Iris pigment epithelial cell (primary cell): ENCODE results near the gene IL1RAP.
"Not testable (repeated sequence)": the region's sequence is repeated elsewhere in the genome, so short reads cannot be mapped to it uniquely, and the experiment has no call there.

Experiments used
- DNase-seq: peaks from one replicate; pipeline ENCODE4 v3.0.0-alpha.2; 2011; ENCODE audit warnings: low read depth

Gene IL1RAP, protein sequence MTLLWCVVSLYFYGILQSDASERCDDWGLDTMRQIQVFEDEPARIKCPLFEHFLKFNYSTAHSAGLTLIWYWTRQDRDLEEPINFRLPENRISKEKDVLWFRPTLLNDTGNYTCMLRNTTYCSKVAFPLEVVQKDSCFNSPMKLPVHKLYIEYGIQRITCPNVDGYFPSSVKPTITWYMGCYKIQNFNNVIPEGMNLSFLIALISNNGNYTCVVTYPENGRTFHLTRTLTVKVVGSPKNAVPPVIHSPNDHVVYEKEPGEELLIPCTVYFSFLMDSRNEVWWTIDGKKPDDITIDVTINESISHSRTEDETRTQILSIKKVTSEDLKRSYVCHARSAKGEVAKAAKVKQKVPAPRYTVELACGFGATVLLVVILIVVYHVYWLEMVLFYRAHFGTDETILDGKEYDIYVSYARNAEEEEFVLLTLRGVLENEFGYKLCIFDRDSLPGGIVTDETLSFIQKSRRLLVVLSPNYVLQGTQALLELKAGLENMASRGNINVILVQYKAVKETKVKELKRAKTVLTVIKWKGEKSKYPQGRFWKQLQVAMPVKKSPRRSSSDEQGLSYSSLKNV

DNA sequence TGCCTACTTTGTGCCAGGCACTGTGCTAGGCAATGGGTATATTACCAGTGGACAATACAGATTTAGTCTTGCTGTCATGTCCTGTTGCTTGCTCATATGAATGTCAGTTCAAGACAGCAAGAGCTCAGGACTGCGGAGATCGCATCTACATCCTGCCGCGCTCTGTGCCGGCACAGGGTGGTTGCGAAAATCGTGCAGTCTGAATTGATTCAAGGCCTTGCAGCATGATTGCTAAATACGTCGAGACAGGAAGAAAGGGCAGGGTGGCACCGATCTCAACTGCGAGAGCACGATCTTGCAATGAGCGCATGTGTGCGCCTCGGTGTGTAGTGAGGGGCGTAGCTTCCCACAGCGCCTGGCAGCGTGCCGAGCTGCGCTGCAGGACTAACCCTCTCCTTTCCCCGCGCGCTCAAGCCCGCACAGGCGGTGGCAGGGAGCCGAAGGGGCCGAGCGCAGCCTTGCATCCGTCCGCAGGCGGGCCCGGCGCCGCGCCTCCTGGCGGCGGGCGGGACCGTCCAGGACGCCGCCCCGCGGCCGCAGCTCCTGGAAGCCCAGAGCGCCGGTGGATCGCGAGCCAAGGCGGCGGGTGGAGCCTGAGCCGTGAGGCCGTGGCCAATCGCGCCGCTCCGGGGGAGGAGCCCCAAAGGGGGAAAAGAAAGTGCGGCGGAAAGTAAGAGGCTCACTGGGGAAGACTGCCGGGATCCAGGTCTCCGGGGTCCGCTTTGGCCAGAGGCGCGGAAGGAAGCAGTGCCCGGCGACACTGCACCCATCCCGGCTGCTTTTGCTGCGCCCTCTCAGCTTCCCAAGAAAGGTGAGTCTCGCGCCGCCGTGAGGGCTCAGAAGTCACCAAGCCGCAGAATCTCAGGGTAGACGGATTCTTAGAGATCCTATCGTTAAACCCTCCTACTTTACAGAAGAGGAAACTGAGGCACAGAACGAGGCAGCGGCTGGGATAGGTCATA is at the start of gene IL1RAP:
Gene IL1RAP, plus strand, starts transcription at position 677 of the 962 bp plus-strand sequence. CDS start 50,205 bp downstream, outside the sequence.
- DNase-seq, result peak; percentile 92

DNA sequence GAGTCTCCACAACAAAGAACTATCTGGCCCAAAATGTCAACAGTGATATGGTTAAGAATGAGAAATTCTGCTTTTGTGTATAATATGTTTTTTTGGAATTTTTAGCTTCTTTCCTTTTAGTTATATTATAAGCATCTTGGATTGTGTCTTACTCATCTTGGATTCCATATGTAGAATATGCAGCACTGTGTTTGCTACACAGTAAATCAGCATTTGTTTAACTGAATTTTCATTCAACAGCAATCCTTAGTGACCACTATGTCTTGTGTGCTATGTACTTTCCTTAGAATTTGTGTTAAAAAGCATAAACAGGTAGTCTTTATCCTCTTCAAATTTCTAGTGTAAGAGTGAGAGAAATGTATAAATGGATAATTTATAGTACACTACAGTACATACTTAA is 46.0 kb upstream of the IL1RAP start:
- no peak for DNase-seq

DNA sequence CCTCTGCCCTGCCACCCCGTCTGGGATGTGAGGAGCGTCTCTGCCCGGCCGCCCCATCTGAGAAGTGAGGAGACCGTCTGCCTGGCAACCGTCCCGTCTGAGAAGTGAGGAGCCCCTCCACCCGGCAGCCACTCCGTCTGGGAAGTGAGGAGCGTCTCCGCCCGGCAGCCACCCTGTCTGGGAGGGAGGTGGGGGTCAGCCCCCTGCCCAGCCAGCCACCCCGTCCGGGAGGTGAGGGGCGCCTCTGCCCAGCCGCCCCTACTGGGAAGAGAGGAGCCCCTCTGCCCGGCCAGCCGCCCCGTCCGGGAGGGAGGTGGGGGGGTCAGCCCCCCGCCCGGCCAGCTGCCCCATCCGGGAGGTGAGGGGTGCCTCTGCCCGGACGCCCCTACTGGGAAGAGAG is 40.6 kb upstream of the IL1RAP start:
- DNase-seq, result not testable (repeated sequence)

DNA sequence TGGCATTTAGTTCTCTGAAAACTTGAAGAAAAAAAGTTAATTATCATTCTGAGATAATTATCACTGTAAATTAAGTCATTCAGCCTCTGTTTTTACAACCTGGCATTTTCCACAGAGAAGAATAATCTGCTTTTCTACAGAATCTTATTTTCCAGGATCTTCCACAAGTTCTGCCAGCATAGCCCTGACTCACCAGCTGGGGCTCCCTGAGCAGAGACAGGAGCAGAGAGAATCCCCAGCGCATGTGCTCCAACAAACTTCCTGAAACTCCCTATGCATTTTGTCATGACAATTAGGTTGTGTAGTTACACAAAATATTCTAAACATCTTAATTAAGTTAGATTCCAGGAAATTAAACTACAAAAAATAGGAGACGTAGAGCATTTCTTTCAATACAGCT is 32.1 kb upstream of the IL1RAP start:
- DNase-seq, result no peak

DNA sequence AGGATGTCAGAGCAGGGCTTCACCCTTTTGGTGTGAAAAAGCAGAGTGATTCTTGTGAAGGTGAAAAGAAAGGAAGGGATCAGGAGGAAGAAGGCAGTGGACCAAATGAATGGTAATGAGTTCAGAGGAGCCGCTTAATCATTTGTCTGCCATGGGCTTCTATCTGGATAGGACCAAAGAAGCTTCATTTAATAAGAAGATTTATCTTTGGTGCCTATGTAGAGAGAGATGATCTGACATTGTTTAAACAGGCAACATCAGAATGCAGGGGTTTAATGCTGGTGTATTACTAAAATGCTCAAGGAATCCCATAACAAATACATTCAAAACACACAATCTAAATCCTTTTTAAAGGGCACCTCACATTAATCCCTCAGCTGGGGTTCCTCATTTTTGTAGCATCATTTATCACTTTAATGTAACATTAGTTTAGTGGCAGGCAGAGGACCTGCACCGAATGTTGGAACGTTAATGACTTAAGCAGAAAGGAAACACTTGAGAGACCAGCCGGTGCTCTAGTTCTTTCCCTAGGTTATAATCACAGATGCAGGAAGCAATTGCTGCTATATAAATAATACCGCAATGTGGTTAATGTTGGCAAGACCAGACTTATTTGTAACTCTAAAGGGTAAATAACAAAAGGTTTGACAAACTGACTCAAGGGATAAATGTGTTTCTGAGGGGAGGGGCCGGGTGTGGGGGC is 27.9 kb upstream of the IL1RAP start:
- DNase-seq, result peak; percentile 13

DNA sequence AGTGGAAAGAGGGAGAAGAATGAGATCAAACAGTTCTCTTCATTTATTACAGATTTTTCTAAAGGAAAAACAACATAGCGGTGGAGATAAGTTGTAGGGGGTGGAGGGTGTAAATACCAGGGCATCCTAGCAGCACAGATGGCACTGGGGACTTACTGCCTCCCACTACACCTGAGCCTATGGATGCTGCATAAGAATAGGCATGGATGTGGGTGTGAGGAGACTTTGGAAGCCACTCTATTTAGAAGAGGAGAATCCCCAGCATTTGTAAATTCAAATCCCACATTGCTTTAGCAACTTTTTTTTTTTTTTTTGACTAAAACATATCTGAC is 27.4 kb upstream of the IL1RAP start:
- DNase-seq, result no peak

DNA sequence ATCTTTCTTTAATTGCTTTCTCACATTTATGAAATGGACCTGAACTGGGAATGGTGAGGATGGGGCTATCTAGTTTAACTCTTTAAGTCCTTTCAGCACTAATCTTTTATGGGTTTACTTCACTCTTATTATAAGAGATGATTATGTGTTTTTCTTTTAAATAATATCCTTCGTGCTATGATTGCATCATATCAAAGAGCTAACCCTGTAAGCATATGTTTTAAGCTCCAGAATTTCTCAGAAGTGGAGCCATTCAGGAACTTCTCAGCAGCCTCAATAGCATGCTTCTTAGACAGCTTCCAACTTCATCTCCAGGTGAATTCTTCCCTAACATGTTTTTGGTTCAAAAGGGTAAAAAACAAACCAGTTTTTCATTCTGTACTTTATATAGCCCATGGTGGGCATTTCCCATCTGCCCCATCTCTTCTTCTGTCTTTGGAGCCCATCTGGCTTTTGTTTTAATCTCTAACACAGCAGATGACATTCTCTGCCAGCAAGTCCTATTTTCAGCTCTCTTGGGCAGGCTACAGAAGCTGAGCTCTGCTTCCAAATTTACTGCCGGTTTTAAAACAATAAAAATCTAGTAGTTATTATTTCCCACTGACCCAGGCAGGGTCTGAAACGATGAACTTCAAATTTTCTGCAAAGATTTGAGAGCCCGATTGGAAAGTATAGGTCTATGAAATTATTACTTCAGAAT is 26.8 kb upstream of the IL1RAP start:
- DNase-seq, result no peak

DNA sequence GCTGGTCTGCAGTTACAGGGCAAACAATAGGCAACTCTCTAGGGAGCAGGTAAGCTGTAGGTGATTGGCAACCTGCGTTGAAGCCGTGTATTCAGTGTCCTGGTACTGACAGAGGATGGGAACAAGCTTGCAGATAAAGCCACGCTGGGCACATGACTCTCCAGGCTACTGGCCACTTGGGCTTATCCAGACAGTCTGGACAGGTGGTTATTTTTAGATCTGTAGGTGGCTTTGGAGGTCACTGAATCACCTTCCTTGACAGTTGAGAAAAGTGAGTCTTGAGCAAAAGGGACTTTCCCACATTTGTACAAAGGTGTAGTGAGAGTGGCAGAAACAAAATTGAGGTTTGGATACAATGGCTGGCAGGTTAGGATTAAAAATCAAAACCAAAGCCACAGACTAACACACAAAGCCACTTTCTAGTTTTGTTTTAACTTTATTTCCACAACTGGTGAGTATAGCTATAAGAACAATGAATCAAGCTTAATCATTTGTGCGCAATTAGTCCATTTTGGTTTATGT is 22.3 kb upstream of the IL1RAP start:
- DNase-seq, result no peak

DNA sequence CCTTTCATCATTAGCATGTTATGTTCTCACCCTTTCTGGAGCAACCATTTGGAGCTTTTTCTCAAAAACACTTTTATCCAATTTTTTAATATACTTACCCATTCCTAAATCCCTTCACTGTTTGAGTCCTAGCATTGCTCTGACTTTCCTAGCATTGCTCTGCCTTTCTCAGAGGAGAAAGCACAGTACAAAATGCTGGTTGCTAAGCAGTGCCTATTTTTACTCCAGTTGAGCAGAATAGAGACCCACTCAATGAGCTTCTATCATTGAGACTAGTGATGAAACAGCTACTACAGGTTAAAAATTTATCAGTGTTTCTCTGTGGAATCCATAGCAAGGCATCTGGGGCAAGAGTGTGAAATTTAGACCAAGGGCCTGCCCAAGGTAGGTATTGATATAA is 21.8 kb upstream of the IL1RAP start:
- DNase-seq, result no peak

DNA sequence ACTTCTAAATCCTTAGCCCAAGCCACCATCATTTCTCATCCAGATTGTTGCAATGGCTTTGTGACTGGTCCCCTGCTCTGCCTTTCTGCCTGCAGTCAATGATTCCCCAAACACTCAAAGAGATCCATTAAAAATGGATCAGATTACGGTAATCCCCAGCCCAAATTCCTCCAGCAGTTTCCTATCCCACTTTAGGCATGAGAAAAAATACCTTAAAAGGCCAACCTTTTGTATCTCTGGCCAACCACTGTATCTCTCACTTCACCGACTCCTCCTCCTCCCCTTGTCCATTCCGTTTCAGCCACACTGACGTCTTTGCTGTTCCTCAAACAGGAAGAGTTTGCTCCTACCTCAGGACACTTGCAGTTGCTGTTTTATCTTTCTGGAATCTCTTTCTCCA is 20.9 kb upstream of the IL1RAP start:
- DNase-seq, result no peak

DNA sequence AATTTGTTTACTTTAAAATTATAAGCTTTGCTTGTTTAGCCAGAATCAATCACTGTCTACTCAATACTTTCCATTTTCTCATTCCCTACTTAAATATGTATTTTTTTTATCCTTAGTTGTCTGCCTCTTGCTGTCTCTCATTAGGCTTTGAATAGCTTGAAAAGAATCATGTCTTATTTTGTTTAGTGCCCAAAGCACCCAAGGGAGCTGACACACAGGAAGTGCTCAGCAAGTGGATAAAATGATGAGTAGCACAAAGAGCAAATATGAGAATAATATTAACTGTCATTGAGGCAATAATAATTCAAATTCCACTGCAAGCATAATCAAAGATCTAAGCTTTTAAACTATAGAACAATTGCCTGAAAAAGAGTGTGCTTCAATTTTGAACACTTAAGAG is 19.0 kb upstream of the IL1RAP start:
- DNase-seq, result no peak

DNA sequence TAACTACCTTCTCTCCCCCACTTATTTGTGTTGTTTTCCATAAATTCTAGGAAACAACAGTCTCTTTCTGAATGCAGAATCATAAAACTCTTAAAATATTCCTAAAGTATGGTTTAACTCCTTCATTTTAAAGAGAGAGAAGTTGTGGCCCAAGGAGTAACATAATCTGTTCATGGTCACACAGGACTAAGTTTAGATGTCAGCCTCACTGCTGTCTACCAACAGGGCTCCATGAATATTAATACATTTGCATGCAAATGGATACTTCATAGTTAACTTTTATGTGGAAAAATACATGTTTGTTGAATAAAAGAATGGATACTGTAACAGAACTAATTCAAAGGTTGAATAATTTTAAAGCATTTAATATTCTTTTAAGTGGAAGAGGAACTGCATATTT is 18.5 kb upstream of the IL1RAP start:
- no peak for DNase-seq

DNA sequence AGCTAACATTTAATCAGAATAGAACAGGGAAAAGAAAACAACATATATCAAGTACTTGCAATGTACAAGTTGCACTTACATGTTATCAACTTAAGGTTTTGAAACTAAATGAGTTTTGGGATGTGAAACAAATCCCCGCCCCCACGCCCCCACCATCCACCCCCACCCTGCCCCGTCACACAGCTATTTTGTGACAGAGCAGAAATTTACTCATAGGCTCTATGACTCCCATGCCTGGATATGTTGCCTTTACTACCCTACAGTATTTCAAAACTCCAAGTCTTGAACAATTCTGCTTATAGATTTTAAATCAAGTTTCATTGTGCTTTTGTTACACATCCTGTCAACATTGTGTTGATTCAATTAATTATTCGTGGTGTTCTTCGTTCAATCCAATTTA is 18.1 kb upstream of the IL1RAP start:
- no peak for DNase-seq

DNA sequence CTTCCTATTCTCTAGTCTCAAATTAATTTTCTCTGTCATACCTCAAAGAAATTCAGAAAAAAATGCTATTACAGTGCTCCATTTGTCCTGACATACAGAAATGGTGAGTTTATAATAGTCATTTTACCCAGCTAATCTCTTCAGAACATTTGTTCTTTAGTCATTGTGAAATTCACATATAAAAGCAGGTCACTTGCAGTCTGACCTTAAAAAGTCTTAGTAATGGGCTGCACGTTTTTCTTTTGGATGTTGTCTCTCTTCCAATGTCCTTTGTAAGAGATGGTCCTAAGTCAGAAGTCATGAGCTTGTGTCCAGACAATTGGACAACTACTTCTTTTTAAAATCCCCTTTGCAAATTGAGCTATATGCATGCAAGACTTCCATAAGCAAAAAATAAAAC is 17.0 kb upstream of the IL1RAP start:
- no peak for DNase-seq

DNA sequence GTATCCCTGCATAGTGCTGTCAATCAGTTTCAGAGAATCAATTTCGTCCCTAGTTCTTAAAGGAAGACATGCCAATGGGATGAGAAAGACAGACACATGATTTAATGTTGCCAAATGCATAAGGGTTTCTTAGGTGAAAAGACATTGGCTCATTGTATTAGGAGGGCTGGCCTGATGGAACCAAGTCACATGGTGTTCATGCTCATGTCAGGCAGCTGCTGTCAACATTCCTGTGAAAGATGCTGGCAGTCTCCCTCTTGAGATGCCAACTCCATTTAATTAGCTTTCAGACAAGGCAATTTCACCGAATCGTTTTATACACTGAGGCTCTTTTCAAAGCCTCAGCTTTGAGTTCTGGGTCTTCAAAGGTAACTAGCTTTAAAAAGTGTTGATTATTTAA is 16.1 kb upstream of the IL1RAP start:
- no peak for DNase-seq

DNA sequence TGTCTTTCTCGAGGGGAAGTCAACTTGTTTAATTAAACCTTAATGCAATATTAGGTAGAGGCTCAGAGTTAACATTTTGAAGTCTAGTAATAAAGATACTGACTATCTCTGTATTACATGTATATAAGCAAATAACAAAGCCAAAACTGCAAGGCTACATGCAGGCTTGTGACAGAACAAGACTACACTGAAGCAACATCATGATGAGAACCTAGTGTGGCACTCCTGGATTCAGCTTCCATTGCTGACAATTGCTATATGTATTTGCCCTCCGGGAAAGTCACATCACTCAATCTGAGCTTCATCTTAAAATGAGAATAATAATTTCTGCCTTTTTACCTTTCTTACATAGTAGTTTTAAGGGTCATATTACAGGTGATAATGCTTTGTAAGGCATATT is 15.6 kb upstream of the IL1RAP start:
- no peak for DNase-seq

DNA sequence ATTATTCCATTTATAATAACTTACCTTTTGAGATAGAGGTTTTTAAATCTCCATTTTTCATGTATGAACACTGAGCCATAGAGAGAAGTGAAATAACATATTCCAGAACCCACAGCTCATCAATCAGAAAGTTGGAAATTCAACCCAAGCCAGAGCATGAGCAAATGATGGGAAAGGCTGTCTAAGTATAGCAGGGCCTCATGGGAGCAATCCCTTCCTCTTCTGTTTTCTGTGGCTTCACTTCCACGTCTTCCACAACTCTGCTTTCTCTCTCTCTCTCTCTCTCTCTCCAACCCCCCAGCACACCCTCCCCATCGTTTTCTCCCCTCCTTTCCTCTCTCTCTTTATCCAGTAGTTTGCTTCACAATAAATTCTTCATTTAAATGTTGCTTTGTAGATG is 14.8 kb upstream of the IL1RAP start:
- DNase-seq, result no peak

DNA sequence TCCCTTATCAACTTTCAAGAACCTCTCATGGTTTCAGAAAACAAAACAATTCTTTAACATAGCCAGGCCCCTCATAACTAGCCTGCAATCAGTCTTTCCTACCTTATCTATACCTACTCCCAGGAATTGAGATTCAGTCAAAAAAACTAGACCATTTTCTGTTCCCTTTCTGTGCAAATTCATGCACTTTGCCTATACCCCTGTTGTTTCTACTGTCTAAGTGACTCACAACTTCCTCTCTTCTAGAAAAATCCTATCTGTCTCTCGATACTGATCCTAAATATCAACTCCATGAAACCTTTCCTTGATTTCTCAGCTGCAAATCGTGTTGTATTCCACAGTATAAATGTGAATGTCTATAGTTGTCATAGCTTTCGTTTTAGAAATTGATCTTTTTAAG is 10.9 kb upstream of the IL1RAP start:
- no peak for DNase-seq

DNA sequence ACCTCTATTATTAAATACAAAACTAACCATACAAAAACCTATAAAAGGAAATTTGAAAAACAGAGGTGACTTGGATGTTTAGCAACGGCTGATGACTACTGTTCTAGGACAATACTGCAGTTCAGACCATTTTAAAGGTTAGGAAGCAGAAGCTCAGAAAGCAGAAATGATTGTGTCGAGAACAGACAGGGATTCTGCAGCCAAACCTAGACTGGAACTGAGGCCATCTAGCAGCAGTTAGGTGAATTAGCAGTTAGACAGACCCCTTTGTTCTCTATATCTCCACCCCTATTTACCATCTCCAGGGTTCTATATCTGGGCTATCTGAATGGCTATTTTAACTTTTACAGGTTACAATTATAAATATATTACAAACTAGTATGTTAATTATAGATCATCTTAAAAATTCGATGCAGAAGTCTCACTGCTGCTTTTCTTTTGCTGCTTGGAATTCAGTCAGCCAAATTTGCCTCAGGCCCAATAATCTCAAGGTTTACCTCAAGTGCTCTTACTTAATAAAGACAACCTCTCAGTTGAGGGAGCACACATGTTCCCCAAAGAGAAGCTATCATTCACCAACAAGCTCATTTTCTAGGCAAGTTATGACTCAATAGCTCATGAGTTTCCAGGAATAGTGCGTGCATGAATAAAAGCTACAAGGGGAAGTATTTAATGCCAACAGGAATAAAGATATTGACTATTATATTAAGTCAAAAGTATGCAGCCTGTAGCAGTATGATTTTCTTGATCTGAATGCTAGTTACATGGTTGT is 9.3 kb upstream of the IL1RAP start:
- DNase-seq, result no peak

DNA sequence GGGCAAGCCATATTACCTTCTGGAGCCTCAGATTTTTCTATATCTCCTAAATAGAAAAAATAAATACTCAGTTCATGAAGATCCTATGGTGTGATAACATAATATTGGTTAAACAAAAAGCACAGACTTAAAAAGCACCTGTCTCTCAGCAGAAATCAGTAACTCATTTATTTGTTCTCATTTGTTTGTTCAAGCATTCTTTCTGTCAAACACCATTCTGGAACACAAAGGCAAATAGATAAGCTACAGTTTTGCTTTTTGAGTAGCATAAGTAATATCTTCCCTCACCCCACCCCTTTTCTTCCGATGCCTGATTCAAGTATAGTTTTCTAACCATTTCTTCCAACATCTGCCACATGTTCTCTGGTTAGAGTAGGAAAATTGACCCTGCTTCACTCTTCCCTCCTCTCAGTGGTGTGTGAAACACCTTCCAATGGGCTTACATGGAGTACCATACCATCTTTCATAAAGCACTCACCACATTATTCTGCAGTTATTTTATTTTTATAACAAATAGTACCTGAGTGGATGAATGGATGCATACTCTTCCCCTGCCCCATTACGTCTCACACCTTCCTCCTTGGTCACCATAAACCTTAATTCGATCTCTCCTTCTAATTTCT is 8.4 kb upstream of the IL1RAP start:
- DNase-seq, result no peak
